ENCODE measurements around the gene CENPB. TPM values are rescaled to one million over a fixed set of nuclear protein-coding genes. Genes with fewer than 3 reads are reported as not detected.

CENPB gene
- total RNA-seq, 1 donor from 2014 or later, result 46.4 TPM

DNA sequence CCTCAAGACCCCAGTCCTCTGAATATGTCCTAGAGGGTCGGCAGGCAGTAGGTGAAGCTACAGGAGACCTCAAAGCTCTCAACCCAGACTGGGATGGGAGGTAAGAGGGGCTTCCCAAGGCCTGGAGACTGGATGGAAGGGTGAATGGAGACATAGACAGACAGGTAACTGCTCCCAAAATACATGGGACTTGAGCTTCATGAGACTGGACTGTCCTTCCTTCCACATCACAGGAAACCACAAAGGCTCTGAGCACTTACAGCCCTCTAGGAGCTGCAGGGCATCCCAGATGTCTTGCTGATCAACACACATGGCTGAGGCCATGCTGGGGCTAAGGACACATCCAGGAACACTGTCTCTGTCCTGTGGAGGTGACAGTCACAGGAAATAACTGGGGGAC is 42.5 kb downstream of the CENPB start:
- peaks cover 0 to 17% (median 8%) of the 10 kb centered on the region in 3 donors for H3K36me3 ChIP-seq (ENCODE audit: control insufficient read depth in 3 of 3, insufficient read depth in 3 of 3, low read length in 3 of 3)
- peaks cover 11 to 18% (median 13%) of the 10 kb centered on the region in 3 donors for H3K4me1 ChIP-seq (ENCODE audit: control insufficient read depth in 3 of 3, insufficient read depth in 3 of 3, low read length in 3 of 3)
- H3K9ac ChIP-seq (ENCODE audit: low read depth in 1 of 3, low read length in 3 of 3), result no peak overlapping the region
- no peaks in the 10 kb centered on the region for H3K9me3 ChIP-seq (ENCODE audit: control insufficient read depth in 3 of 3, low read length in 3 of 3)
- no peak overlapping the region for H3K4me3 ChIP-seq (ENCODE audit: low read length in 3 of 3)
- no peak overlapping the region for H3K27ac ChIP-seq (ENCODE audit: low read depth, low read length)
- H3K27me3 ChIP-seq (ENCODE audit: control insufficient read depth in 3 of 3, insufficient read depth in 3 of 3, low read length in 3 of 3), result peaks cover 14 to 16% (median 16%) of the 10 kb centered on the region in 3 donors

GRCh38 chr20:3743251-3743650 is 43.3 kb downstream of the CENPB start:
- no peaks in the 10 kb centered on the region for H3K9me3 ChIP-seq (ENCODE audit: control insufficient read depth in 3 of 3, low read length in 3 of 3)
- H3K4me1 ChIP-seq (ENCODE audit: control insufficient read depth in 3 of 3, insufficient read depth in 3 of 3, low read length in 3 of 3), result peaks cover 15 to 22% (median 16%) of the 10 kb centered on the region in 3 donors
- H3K9ac ChIP-seq (ENCODE audit: low read depth in 1 of 3, low read length in 3 of 3), result no peak overlapping the region
- peaks cover 8 to 11% (median 9%) of the 10 kb centered on the region in 3 donors for H3K27me3 ChIP-seq (ENCODE audit: control insufficient read depth in 3 of 3, insufficient read depth in 3 of 3, low read length in 3 of 3)
- peaks cover 0 to 15% (median 8%) of the 10 kb centered on the region in 3 donors for H3K36me3 ChIP-seq (ENCODE audit: control insufficient read depth in 3 of 3, insufficient read depth in 3 of 3, low read length in 3 of 3)
- no peak overlapping the region for H3K4me3 ChIP-seq (ENCODE audit: low read length in 3 of 3)
- no peak overlapping the region for H3K27ac ChIP-seq (ENCODE audit: low read depth, low read length)

DNA sequence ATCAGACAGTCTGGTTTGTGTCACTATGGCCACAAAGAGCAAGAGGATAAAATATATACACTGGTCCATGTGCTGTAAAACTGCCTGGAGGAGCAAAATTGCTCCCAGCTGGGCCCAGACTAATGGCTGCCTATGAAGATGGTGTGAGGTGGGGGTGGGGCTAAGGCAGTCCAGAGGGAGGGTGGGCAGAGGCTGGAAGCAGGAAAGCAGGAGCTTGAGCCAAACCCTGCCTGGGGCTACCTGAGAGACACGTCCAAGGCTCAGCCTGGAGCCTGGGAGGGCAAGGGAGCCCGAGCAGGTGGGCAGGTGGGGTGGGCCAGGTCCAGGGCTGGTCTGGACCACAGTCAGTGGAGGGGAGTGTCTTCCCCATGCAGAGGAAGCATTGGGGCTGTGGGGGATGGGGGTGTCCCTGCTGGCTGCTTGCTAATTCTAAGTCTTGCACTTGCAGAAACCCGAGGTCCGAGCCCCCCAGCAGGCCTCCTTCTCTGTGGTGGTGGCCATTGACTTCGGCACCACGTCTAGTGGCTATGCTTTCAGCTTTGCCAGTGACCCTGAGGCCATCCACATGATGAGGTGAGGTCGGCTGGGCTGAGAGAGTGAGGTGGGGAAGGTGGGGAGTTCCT is 44.6 kb downstream of the CENPB start:
- Histone ChIP-seq H3K27ac (ENCODE audit: low read depth, low read length) (no peak overlapping the region), H3K4me3 (ENCODE audit: low read length in 3 of 3) (no peak overlapping the region), H3K36me3 (ENCODE audit: control insufficient read depth in 3 of 3, insufficient read depth in 3 of 3, low read length in 3 of 3) (peaks cover 0 to 7% (median 5%) of the 10 kb centered on the region in 3 donors), H3K27me3 (ENCODE audit: control insufficient read depth in 3 of 3, insufficient read depth in 3 of 3, low read length in 3 of 3) (peaks cover under 1 to 9% (median 5%) of the 10 kb centered on the region in 3 donors), H3K9ac (ENCODE audit: low read depth in 1 of 3, low read length in 3 of 3) (no peak overlapping the region), H3K4me1 (ENCODE audit: control insufficient read depth in 3 of 3, insufficient read depth in 3 of 3, low read length in 3 of 3) (peaks cover 15 to 25% (median 16%) of the 10 kb centered on the region in 3 donors), H3K9me3 (ENCODE audit: control insufficient read depth in 3 of 3, low read length in 3 of 3) (no peaks in the 10 kb centered on the region)

GRCh38 chr20:3740615-3741301 is 45.8 kb downstream of the CENPB start:
- no peak overlapping the region for H3K27ac ChIP-seq (ENCODE audit: low read depth, low read length)
- H3K9me3 ChIP-seq (ENCODE audit: control insufficient read depth in 3 of 3, low read length in 3 of 3), result no peaks in the 10 kb centered on the region
- H3K27me3 ChIP-seq (ENCODE audit: control insufficient read depth in 3 of 3, insufficient read depth in 3 of 3, low read length in 3 of 3), result peaks cover 0 to 6% (median 6%) of the 10 kb centered on the region in 3 donors
- peaks cover 19 to 28% (median 21%) of the 10 kb centered on the region in 3 donors for H3K4me1 ChIP-seq (ENCODE audit: control insufficient read depth in 3 of 3, insufficient read depth in 3 of 3, low read length in 3 of 3)
- H3K9ac ChIP-seq (ENCODE audit: low read depth in 1 of 3, low read length in 3 of 3), result no peak overlapping the region
- peaks cover 0 to 6% (median 1%) of the 10 kb centered on the region in 3 donors for H3K36me3 ChIP-seq (ENCODE audit: control insufficient read depth in 3 of 3, insufficient read depth in 3 of 3, low read length in 3 of 3)
- no peak overlapping the region for H3K4me3 ChIP-seq (ENCODE audit: low read length in 3 of 3)

GRCh38 chr20:3739926-3740451 is 46.6 kb downstream of the CENPB start:
- H3K27ac ChIP-seq (ENCODE audit: low read depth, low read length), result peak overlapping the region; percentile 54
- peaks cover 0 to 6% (median 0%) of the 10 kb centered on the region in 3 donors for H3K36me3 ChIP-seq (ENCODE audit: control insufficient read depth in 3 of 3, insufficient read depth in 3 of 3, low read length in 3 of 3)
- no peaks in the 10 kb centered on the region for H3K9me3 ChIP-seq (ENCODE audit: control insufficient read depth in 3 of 3, low read length in 3 of 3)
- H3K4me1 ChIP-seq (ENCODE audit: control insufficient read depth in 3 of 3, insufficient read depth in 3 of 3, low read length in 3 of 3), result peaks cover 21 to 30% (median 21%) of the 10 kb centered on the region in 3 donors
- H3K4me3 ChIP-seq (ENCODE audit: low read length in 3 of 3), result no peak overlapping the region
- peaks cover 0 to 5% (median 4%) of the 10 kb centered on the region in 3 donors for H3K27me3 ChIP-seq (ENCODE audit: control insufficient read depth in 3 of 3, insufficient read depth in 3 of 3, low read length in 3 of 3)
- peak overlapping the region in 1 of 3 donors; percentile 40 for H3K9ac ChIP-seq (ENCODE audit: low read depth in 1 of 3, low read length in 3 of 3)

- Histone ChIP-seq H3K9me3 (ENCODE audit: control insufficient read depth in 3 of 3, low read length in 3 of 3) (no peaks in the 10 kb centered on the region), H3K4me3 (ENCODE audit: low read length in 3 of 3) (no peak overlapping the region), H3K9ac (ENCODE audit: low read depth in 1 of 3, low read length in 3 of 3) (peak overlapping the region in 1 of 3 donors; percentile 40), H3K4me1 (ENCODE audit: control insufficient read depth in 3 of 3, insufficient read depth in 3 of 3, low read length in 3 of 3) (peaks cover 21 to 31% (median 22%) of the 10 kb centered on the region in 3 donors), H3K27ac (ENCODE audit: low read depth, low read length) (peak overlapping the region; percentile 54), H3K36me3 (ENCODE audit: control insufficient read depth in 3 of 3, insufficient read depth in 3 of 3, low read length in 3 of 3) (peaks cover 0 to 5% (median 0%) of the 10 kb centered on the region in 3 donors), H3K27me3 (ENCODE audit: control insufficient read depth in 3 of 3, insufficient read depth in 3 of 3, low read length in 3 of 3) (peaks cover 0 to 5% (median 4%) of the 10 kb centered on the region in 3 donors)
These were observed 47.2 kb downstream of the CENPB start for GRCh38 chr20:3739054-3739925.

- Histone ChIP-seq H3K9me3 (ENCODE audit: control insufficient read depth in 3 of 3, low read length in 3 of 3) (no peaks in the 10 kb centered on the region), H3K9ac (ENCODE audit: low read depth in 1 of 3, low read length in 3 of 3) (no peak overlapping the region), H3K4me3 (ENCODE audit: low read length in 3 of 3) (no peak overlapping the region), H3K4me1 (ENCODE audit: control insufficient read depth in 3 of 3, insufficient read depth in 3 of 3, low read length in 3 of 3) (peaks cover 22 to 29% (median 23%) of the 10 kb centered on the region in 3 donors), H3K27me3 (ENCODE audit: control insufficient read depth in 3 of 3, insufficient read depth in 3 of 3, low read length in 3 of 3) (peaks cover 3 to 4% (median 3%) of the 10 kb centered on the region in 3 donors), H3K36me3 (ENCODE audit: control insufficient read depth in 3 of 3, insufficient read depth in 3 of 3, low read length in 3 of 3) (no peaks in the 10 kb centered on the region), H3K27ac (ENCODE audit: low read depth, low read length) (no peak overlapping the region)
These were observed 48.2 kb downstream of the CENPB start for GRCh38 chr20:3738111-3739053.

DNA sequence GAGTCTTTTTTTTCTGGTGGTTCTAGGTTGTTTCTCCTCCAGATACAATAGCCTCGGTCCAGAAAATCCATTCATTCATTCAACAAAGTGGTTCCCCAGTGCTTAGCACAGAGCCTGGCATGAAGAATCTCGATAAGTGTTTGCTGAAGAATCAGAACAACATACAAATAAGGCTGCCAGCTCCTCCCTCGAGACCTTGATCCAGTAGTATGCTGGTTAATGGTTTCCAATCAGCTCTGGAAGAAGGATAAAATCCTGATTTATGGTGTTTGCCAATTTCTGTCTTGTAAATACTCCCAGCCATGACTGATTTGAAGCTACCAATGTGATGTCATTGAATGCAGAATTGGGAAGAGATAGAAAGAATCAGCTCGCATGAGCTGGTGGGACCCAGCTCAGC is 50.8 kb downstream of the CENPB start:
- Histone ChIP-seq H3K9ac (ENCODE audit: low read depth in 1 of 3, low read length in 3 of 3) (no peak overlapping the region), H3K36me3 (ENCODE audit: control insufficient read depth in 3 of 3, insufficient read depth in 3 of 3, low read length in 3 of 3) (no peaks in the 10 kb centered on the region), H3K27ac (ENCODE audit: low read depth, low read length) (no peak overlapping the region), H3K4me3 (ENCODE audit: low read length in 3 of 3) (no peak overlapping the region), H3K27me3 (ENCODE audit: control insufficient read depth in 3 of 3, insufficient read depth in 3 of 3, low read length in 3 of 3) (peaks cover 12 to 22% (median 15%) of the 10 kb centered on the region in 3 donors), H3K9me3 (ENCODE audit: control insufficient read depth in 3 of 3, low read length in 3 of 3) (no peaks in the 10 kb centered on the region), H3K4me1 (ENCODE audit: control insufficient read depth in 3 of 3, insufficient read depth in 3 of 3, low read length in 3 of 3) (peaks cover 22 to 29% (median 23%) of the 10 kb centered on the region in 3 donors)

Data from skeletal muscle tissue (tissue), 4 donors.